HepG2 (cell line): ENCODE measurements around the gene MARCHF2. TPM values are rescaled to one million over a fixed set of nuclear protein-coding genes. Genes with fewer than 3 reads are reported as not detected.

Source experiments
- ATAC-seq: fragments of 200-7000 bp; cut with Tn5 transposase; 3 replicates; pipeline ENCODE4 v1.9.1; 2020; ENCODE audit warnings: mild to moderate bottlenecking, moderate library complexity
- BruUV-seq: library from RNA; stranded (reverse); fragments of 400-500 nt; replicated peaks from 2 replicates; lab custom pipeline; 2021; lab: Mats Ljungman, UMichigan
- CTCF ChIA-PET: fragments of 300-600 bp; formaldehyde crosslinking; extraction: SDS; loops from one replicate; lab custom pipeline; 2021; ENCODE audit warnings: low total read pairs, inconsistent platforms, low intra/inter-chr PET ratio; lab: Yijun Ruan, JAX
- POLR2A ChIA-PET: fragments of 350-600 bp; sonication (Branson Sonifier 250); formaldehyde crosslinking; loops from one replicate; lab custom pipeline; 2020; ENCODE audit warnings: antibody characterized with exemption, inconsistent platforms; lab: Yijun Ruan, JAX
- DNase-seq: peaks from one replicate; pipeline ENCODE4 v3.0.0-alpha.2; 2015; ENCODE audit warnings: low spot score
- FAIRE-seq: peaks from 3 replicates; lab custom pipeline; 2011; peaks lifted over from hg19 to GRCh38; lab: Jason Lieb, UNC
- H2AFZ ChIP-seq: one replicate; pipeline ENCODE4 v1.6.1; 2011; ENCODE audit warnings: low read length, inconsistent platforms
- H3K27ac ChIP-seq: fragments of 300-600 bp; 3 replicates; pipeline ENCODE4 v1.8.0; 2011; ENCODE audit warnings: mixed run types, mild to moderate bottlenecking, mixed read lengths, low read length, inconsistent platforms; ENCODE audit not compliant: insufficient read depth; ENCODE audit errors: extremely low read length
- H3K27me3 ChIP-seq, 2 experiments: fragments of 200-600 bp in 1 of 2; 2 replicates in 1 of 2; 3 replicates in 1 of 2; pipeline versions ENCODE4 v1.6.0 to v1.8.0; 2011; ENCODE audit warnings: low read length in 2 of 2, mild to moderate bottlenecking in 2 of 2, moderate library complexity in 2 of 2, inconsistent platforms in 1 of 2; ENCODE audit not compliant: insufficient read depth in 2 of 2, control insufficient read depth in 1 of 2
- H3K36me3 ChIP-seq, 2 experiments: fragments of 200-600 bp in 1 of 2; replicated peaks in 1 of 2; 2 replicates in 1 of 2; 3 replicates in 1 of 2; pipeline versions ENCODE4 v1.5.1 to v1.8.0; 2011; ENCODE audit warnings: low read length in 2 of 2, inconsistent platforms in 1 of 2; ENCODE audit not compliant: insufficient read depth in 2 of 2, control insufficient read depth in 1 of 2
- H3K4me1 ChIP-seq: 2 replicates; pipeline ENCODE4 v1.5.1; 2012; ENCODE audit warnings: low read length, inconsistent platforms; ENCODE audit not compliant: insufficient read depth
- H3K4me2 ChIP-seq: 2 replicates; pipeline ENCODE4 v1.6.0; 2011; ENCODE audit warnings: low read depth, low read length, inconsistent platforms
- H3K4me3 ChIP-seq, 3 experiments: fragments of 200-600 bp in 1 of 3; sonication (generic), shearing (Covaris generic) in 1 of 3; replicated peaks in 1 of 3; 2 replicates each; pipeline ENCODE4 v1.5.1; 2011 to 2016; ENCODE audit warnings: low read length in 3 of 3, inconsistent platforms in 2 of 3, low read depth in 2 of 3, mild to moderate bottlenecking in 2 of 3, control low read depth in 1 of 3, mixed read lengths in 1 of 3; ENCODE audit not compliant: insufficient read depth in 1 of 3
- H3K79me2 ChIP-seq: one replicate; pipeline ENCODE4 v1.6.1; 2011; ENCODE audit warnings: low read length, inconsistent platforms; ENCODE audit not compliant: insufficient read depth
- H3K9ac ChIP-seq: 2 replicates; pipeline ENCODE4 v1.6.0; 2011; ENCODE audit warnings: mild to moderate bottlenecking, low read depth, low read length, inconsistent platforms; ENCODE audit not compliant: insufficient read depth
- H3K9me3 ChIP-seq: 2 replicates; pipeline ENCODE4 v1.5.1; 2012; ENCODE audit warnings: mild to moderate bottlenecking, low read length
- H4K20me1 ChIP-seq: 2 replicates; pipeline ENCODE4 v1.6.0; 2011; ENCODE audit warnings: inconsistent platforms, mild to moderate bottlenecking, low read length, moderate library complexity; ENCODE audit not compliant: insufficient read depth
- ARNTL ChIP-seq: sonication (generic); formaldehyde crosslinking; IDR thresholded peaks from 2 replicates; pipeline ENCODE4 v1.4.0; 2020; ENCODE audit warnings: mild to moderate bottlenecking, missing genetic modification reagents
- KLF16 ChIP-seq, 2 experiments: sonication (generic) in 1 of 2; formaldehyde crosslinking in 1 of 2; IDR thresholded peaks; 2 replicates each; pipeline versions ENCODE4 v1.6.1 to v1.8.0; 2016 to 2023; ENCODE audit warnings: missing genetic modification reagents in 2 of 2, missing compliant biosample characterization in 1 of 2
- ZBTB42 ChIP-seq: sonication (generic); formaldehyde crosslinking; IDR thresholded peaks from 2 replicates; pipeline ENCODE4 v1.5.0; 2020; ENCODE audit warnings: mild to moderate bottlenecking, missing genetic modification reagents
- ZNF180 ChIP-seq: sonication (generic); formaldehyde crosslinking; IDR thresholded peaks from 2 replicates; pipeline ENCODE4 v1.4.0; 2020; ENCODE audit warnings: low read depth, missing genetic modification reagents, borderline replicate concordance
- ZNF556 ChIP-seq: sonication (generic); formaldehyde crosslinking; IDR thresholded peaks from 2 replicates; pipeline ENCODE4 v1.4.0; 2020; ENCODE audit warnings: mild to moderate bottlenecking, missing genetic modification reagents, borderline replicate concordance
- ZSCAN25 ChIP-seq: sonication (generic); formaldehyde crosslinking; IDR thresholded peaks from 2 replicates; pipeline ENCODE4 v1.8.0; 2022; ENCODE audit warnings: mild to moderate bottlenecking, missing genetic modification reagents
- WGBS: methylation state at CpG from one replicate; pipeline ENCODE4 v1.1.6; 2017; ENCODE audit warnings: low lambda C conversion rate; 5-methylcytosine and 5-hydroxymethylcytosine counted together
- in situ Hi-C: cut with HindIII; loops from 2 replicates; pipeline ENCODE4 v1.10.0; 2017; ENCODE audit warnings: low pct_unique_long_range_greater_than_20kb; ENCODE audit not compliant: extremely low pct_ligation_motif_present
- intact Hi-C: fragments of 100-400 bp; cut with micrococcal nuclease; formaldehyde crosslinking; loops from one replicate; pipeline ENCODE4 v1.10.0; 2022; ENCODE audit not compliant: unreplicated experiment
- polyA plus RNA-seq, 8 experiments: library from polyadenylated mRNA; depleted of rRNA in 3 of 8; stranded (reverse) in 7 of 8; unstranded in 1 of 8; fragments of >200 nt; fragmentation: Illumina TruSeq in 4 of 8; extraction: Trizol in 4 of 8; gene quantifications; 2 replicates each; pipeline versions ENCODE4 v1.2.1 to v1.2.3, GENCODE V29; 2011 to 2016; ENCODE audit warnings: low read depth in 4 of 8, missing spikeins in 1 of 8, mixed read lengths in 1 of 8; ENCODE audit not compliant: insufficient read depth in 1 of 8
- total RNA-seq, 5 experiments: library from RNA; depleted of rRNA; stranded (reverse); fragments of >200 nt; fragmentation: Illumina TruSeq; extraction: Trizol; gene quantifications; 2 replicates each; pipeline ENCODE4 v1.2.3, GENCODE V29; 2016; ENCODE audit warnings: low read depth in 1 of 5
- TF ChIP-seq, protein P1 (sequence below): sonication (generic); formaldehyde crosslinking; IDR thresholded peaks from 2 replicates; pipeline ENCODE4 v1.4.0; 2020; ENCODE audit warnings: missing genetic modification reagents

Gene MARCHF2
- total and polyA plus RNA-seq, 2 of the 13 experiments (the other 11 are each of a cell fraction or from before 2014, with no cell fraction given) = 12.7 to 13.0 TPM

DNA sequence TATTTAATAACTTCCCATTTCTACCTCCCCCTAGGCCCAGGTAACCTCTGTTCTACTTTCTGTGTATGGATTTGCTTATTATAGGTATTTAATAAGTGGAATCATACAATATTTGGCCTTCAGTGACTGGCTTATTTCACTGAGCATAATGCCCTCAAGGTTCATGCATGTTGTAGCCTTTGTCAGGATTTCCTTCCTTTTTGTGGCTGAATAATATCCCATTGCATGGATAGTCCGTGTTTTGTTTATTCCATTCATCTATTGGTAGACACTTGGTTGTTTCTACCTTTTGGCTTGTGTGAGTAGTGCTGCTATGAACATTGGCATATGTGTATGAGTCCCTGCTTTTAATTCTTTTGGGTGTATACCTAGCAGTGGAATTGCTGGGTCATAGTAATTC is 41.1 kb downstream of the MARCHF2 start:
- peaks cover 95% of the 10 kb centered on the region for H4K20me1 ChIP-seq
- WGBS = 97% methylated on average over 1 of the region's 1 CpG
- H3K27me3 ChIP-seq = no peaks in the 10 kb centered on the region
- peaks cover 75% of the 10 kb centered on the region for H3K4me1 ChIP-seq
- no peak overlapping the region for H2AFZ ChIP-seq
- no peak for TF ChIP-seq KLF16 (CRISPR knock-in tag; IDR thresholded peaks at IDR 0.05)
- TF ChIP-seq ZNF556 (CRISPR knock-in tag) = no peak
- H3K9me3 ChIP-seq = no peaks in the 10 kb centered on the region
- peaks cover 96% of the 10 kb centered on the region for H3K79me2 ChIP-seq
- no peak overlapping the region for H3K4me3 ChIP-seq
- ChIA-PET CTCF (no interaction called here), POLR2A (interaction anchor here (0.6 kb wide), 1 partner anchor 22 kb away, joined by 3 read pairs; no protein-coding TSS in a partner anchor)
- no peak for DNase-seq
- no peak for ATAC-seq
- H3K36me3 ChIP-seq = peaks cover 20 to 60% of the 10 kb centered on the region in 2 experiments
- in situ Hi-C loops = loop anchor here (5.0 kb wide), 1 partner anchor 42 kb away; the partner anchor contains the start of gene MARCHF2
- BruUV-seq = no TSS peak
- no peak for FAIRE-seq
- no peak overlapping the region for H3K4me2 ChIP-seq
- intact Hi-C loops = no loop called here
- no peak overlapping the region for H3K9ac ChIP-seq
- no peak overlapping the region for H3K27ac ChIP-seq

DNA sequence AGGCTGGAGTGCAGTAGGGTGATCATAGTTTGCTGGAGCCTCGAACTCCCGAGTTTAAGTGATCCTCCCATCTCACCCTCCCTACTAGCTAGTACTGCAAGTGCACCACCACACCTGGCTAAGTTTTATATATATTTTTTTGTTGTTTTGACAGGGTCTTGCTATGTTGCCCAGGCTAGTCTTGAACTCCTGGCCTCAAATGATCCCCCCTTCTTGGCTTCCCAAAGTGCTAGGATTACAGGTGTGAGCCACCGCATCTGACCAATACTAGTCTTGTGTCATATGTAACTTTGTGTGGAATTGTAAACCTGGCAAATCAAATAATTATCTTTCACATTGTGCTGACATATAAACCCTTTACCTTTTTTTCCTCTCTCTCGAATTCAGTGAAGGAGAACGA is 41.9 kb downstream of the MARCHF2 start:
- ATAC-seq (no peak), FAIRE-seq (no peak), DNase-seq (no peak)
- Histone ChIP-seq H3K9me3 (no peaks in the 10 kb centered on the region), H3K36me3 (peaks cover 19 to 64% of the 10 kb centered on the region in 2 experiments), H3K4me1 (peaks cover 75% of the 10 kb centered on the region), H3K27me3 (no peaks in the 10 kb centered on the region), H3K79me2 (peaks cover 98% of the 10 kb centered on the region), H3K27ac (no peak overlapping the region), H3K9ac (no peak overlapping the region), H3K4me3 (no peak overlapping the region), H3K4me2 (no peak overlapping the region), H2AFZ (no peak overlapping the region), H4K20me1 (peaks cover 96% of the 10 kb centered on the region)
- no TSS peak for BruUV-seq
- WGBS = 92% methylated on average over 5 of the region's 5 CpGs
- CTCF ChIA-PET = no interaction called here
- in situ Hi-C loops (no loop called here), intact Hi-C loops (no loop called here)
- POLR2A ChIA-PET = interaction anchor here (0.6 kb wide), 1 partner anchor 22 kb away, joined by 3 read pairs; no protein-coding TSS in a partner anchor
- TF ChIP-seq ZBTB42 (CRISPR knock-in tag) = no peak
- TF ChIP-seq ARNTL (CRISPR knock-in tag) = no peak
- TF ChIP-seq, protein P1, sequence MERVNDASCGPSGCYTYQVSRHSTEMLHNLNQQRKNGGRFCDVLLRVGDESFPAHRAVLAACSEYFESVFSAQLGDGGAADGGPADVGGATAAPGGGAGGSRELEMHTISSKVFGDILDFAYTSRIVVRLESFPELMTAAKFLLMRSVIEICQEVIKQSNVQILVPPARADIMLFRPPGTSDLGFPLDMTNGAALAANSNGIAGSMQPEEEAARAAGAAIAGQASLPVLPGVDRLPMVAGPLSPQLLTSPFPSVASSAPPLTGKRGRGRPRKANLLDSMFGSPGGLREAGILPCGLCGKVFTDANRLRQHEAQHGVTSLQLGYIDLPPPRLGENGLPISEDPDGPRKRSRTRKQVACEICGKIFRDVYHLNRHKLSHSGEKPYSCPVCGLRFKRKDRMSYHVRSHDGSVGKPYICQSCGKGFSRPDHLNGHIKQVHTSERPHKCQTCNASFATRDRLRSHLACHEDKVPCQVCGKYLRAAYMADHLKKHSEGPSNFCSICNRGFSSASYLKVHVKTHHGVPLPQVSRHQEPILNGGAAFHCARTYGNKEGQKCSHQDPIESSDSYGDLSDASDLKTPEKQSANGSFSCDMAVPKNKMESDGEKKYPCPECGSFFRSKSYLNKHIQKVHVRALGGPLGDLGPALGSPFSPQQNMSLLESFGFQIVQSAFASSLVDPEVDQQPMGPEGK = no peak
- TF ChIP-seq ZNF180 (CRISPR knock-in tag) = no peak
- TF ChIP-seq ZSCAN25 (CRISPR knock-in tag) = no peak
